SK-N-MC (cell line): ENCODE measurements around the gene MRGPRD.

ENCODE experiments used
- EZH2 ChIP-seq: fragments of 200-600 bp; sonication (generic); IDR thresholded peaks from one replicate; pipeline ENCODE4 v1.6.1; 2017; ENCODE audit warnings: antibody characterized with exemption
- FOXP2 ChIP-seq: optimal IDR thresholded peaks from 2 replicates; pipeline ENCODE3; 2011; ENCODE audit warnings: mild to moderate bottlenecking, moderate library complexity; ENCODE audit not compliant: insufficient read depth; ENCODE audit errors: extremely low read length, control extremely low read depth
- POLR2AphosphoS5 ChIP-seq: IDR thresholded peaks from 2 replicates; pipeline ENCODE4 v1.6.1; 2012; ENCODE audit warnings: mild to moderate bottlenecking, low read depth, low read length, borderline replicate concordance

GRCh38 chr11:68965901-68966853 is 14.6 kb downstream of the MRGPRD start:
- TF ChIP-seq POLR2AphosphoS5 (no peak), EZH2 (no peak), FOXP2 (no peak)
